Aorta (tissue), 5 donors: ENCODE measurements around the gene SETMAR. TPM values are rescaled to one million over a fixed set of nuclear protein-coding genes. Genes with fewer than 3 reads are reported as not detected.

Experiments
- ATAC-seq: fragments of 200-7000 bp; cut with Tn5 transposase; one replicate; pipeline ENCODE4 v1.9.1; 2022; ENCODE audit warnings: moderate library complexity; ENCODE audit not compliant: low FRiP score
- DNase-seq, 2 donors: peaks; one replicate each; pipeline ENCODE4 v3.0.0-alpha.2; 2020
- H3K27ac ChIP-seq, 2 donors: one replicate each; pipeline ENCODE4 v1.5.1; 2013; ENCODE audit warnings: low read length in 2 of 2, mild to moderate bottlenecking in 2 of 2, moderate library complexity in 2 of 2, control low read depth in 1 of 2, inconsistent platforms in 1 of 2, low read depth in 1 of 2
- H3K27me3 ChIP-seq, 2 donors: one replicate each; pipeline ENCODE4 v1.6.1; 2013; ENCODE audit warnings: control low read depth in 1 of 2, low read length in 1 of 2, mild to moderate bottlenecking in 1 of 2, moderate library complexity in 1 of 2; ENCODE audit not compliant: insufficient read depth in 2 of 2, control insufficient read depth in 1 of 2
- H3K36me3 ChIP-seq, 2 donors: one replicate each; pipeline ENCODE4 v1.6.1; 2013; ENCODE audit warnings: control low read depth in 1 of 2, low read length in 1 of 2, mild to moderate bottlenecking in 1 of 2; ENCODE audit not compliant: insufficient read depth in 2 of 2, control insufficient read depth in 1 of 2
- H3K4me1 ChIP-seq, 2 donors: one replicate each; pipeline ENCODE4 v1.6.1; 2013; ENCODE audit warnings: low read length in 2 of 2, control low read depth in 1 of 2, mild to moderate bottlenecking in 1 of 2, moderate library complexity in 1 of 2; ENCODE audit not compliant: insufficient read depth in 2 of 2, control insufficient read depth in 1 of 2
- H3K4me3 ChIP-seq, 2 donors: one replicate each; pipeline ENCODE4 v1.5.1; 2013; ENCODE audit warnings: low read length in 2 of 2, control low read depth in 1 of 2, mild to moderate bottlenecking in 1 of 2
- H3K9me3 ChIP-seq: one replicate; pipeline ENCODE4 v1.6.1; 2013; ENCODE audit warnings: mild to moderate bottlenecking, low read length; ENCODE audit not compliant: control insufficient read depth
- WGBS, 2 donors: extraction: QIAGEN DNeasy Blood & Tissue Kit; methylation state at CpG; one replicate each; pipeline ENCODE4 v1.1.7; 2013; 5-methylcytosine and 5-hydroxymethylcytosine counted together
- intact Hi-C, 2 donors: fragments of 100-400 bp; cut with DNase I; formaldehyde crosslinking; loops; one replicate each; pipeline versions ENCODE4 v1.14.2 to v1.15.0; 2022
- long read RNA-seq, 2 donors: library from polyadenylated mRNA; unstranded; transcript quantifications; one replicate each; pipeline ENCODE4 v2.0.0, GENCODE V29; 2020 to 2021
- polyA plus RNA-seq, 2 donors: library from polyadenylated mRNA; stranded (reverse); fragments of 200-250 nt; gene quantifications; one replicate each; pipeline ENCODE4 v1.2.3, GENCODE V29; 2013
- total RNA-seq, 2 donors: library from RNA; stranded (reverse); fragmentation: NEBNext Ultra II Directional; extraction: Animal tissue kit (Norgen Biotek cat#: 25700); gene quantifications; one replicate each; pipeline ENCODE4 v1.2.1, GENCODE V29; 2021
- donor health status: healthy with polysubstance abuse.
- donor health status: Bipolar disorder and iron deficiency.
- donor health status: DM: no; HTN: no; CAD: no.
- donor health status: DM: no; HTN: no; CAD: no.
- donor health status: DM: yes; HTN: yes; CAD: no.

SETMAR gene
- total RNA-seq: 10 to 100 TPM; 23.4 to 26.1 TPM
- polyA plus RNA-seq: 10 to 100 TPM; 15.7 to 30.2 TPM
- long read RNA-seq, donor 1, transcript SETMAR-204 (3 exons, 1,359 nt): minor isoform, 6 of 26 reads
- long read RNA-seq, donor 1, transcript SETMAR-201 (3 exons, 2,443 nt): major isoform, 7 of 26 reads
- long read RNA-seq, donor 1, partial matches to known transcripts: 1 of 26 reads
- long read RNA-seq, donor 1, other reads (novel, unspliced or antisense): 12 of 26 reads
- long read RNA-seq, donor 2, partial matches to known transcripts: 1 of 20 reads
- long read RNA-seq, donor 2, other reads (novel, unspliced or antisense): 14 of 20 reads

GRCh38 chr3:4303187-4304123 lies at the start of gene SETMAR:
Gene SETMAR (plus strand): TSS chr3:4303369. CDS start chr3:4303371, 2 bp downstream.
- Histone ChIP-seq H3K4me1 (peaks cover 3 to 4% of the 10 kb centered on the region in 2 donors), H3K36me3 (no peaks in the 10 kb centered on the region), H3K4me3 (peak within 1 kb of the TSS; percentile 46 to 83), H3K27ac (peak within 1 kb of the TSS; percentile 77 to 83), H3K9me3 (no peaks in the 10 kb centered on the region), H3K27me3 (no peaks in the 10 kb centered on the region)
- ATAC-seq: peak; percentile 94
- 0 to 1% methylated on average over 55 to 62 of the region's 62 CpGs for WGBS, 2 donors
- intact Hi-C loops: no loop called here
- DNase-seq: peak; percentile 94 to 95

GRCh38 chr3:4261406-4261805 lies 41.8 kb upstream of the SETMAR start:
- no peaks in the 10 kb centered on the region for H3K9me3 ChIP-seq
- no peaks in the 10 kb centered on the region for H3K4me1 ChIP-seq
- no peak overlapping the region for H3K27ac ChIP-seq
- intact Hi-C loops: no loop called here
- DNase-seq (no peak), ATAC-seq (no peak)
- 80 to 83% methylated on average over 6 of the region's 6 CpGs for WGBS, 2 donors
- no peak overlapping the region for H3K4me3 ChIP-seq
- H3K36me3 ChIP-seq: no peaks in the 10 kb centered on the region
- H3K27me3 ChIP-seq: no peaks in the 10 kb centered on the region

- 48 to 55% methylated on average over 6 of the region's 6 CpGs for WGBS, 2 donors
- Histone ChIP-seq H3K27me3 (no peaks in the 10 kb centered on the region), H3K4me3 (no peak overlapping the region), H3K4me1 (no peaks in the 10 kb centered on the region), H3K9me3 (no peaks in the 10 kb centered on the region), H3K36me3 (no peaks in the 10 kb centered on the region), H3K27ac (no peak overlapping the region)
- intact Hi-C loops: no loop called here
- ATAC-seq (no peak), DNase-seq (no peak)
These were observed 39.1 kb upstream of the SETMAR start for GRCh38 chr3:4264040-4264439.

GRCh38 chr3:4270720-4271119 lies 32.4 kb upstream of the SETMAR start:
- no peaks in the 10 kb centered on the region for H3K27me3 ChIP-seq
- DNase-seq (no peak), ATAC-seq (no peak)
- H3K9me3 ChIP-seq: no peaks in the 10 kb centered on the region
- no peak overlapping the region for H3K4me3 ChIP-seq
- H3K36me3 ChIP-seq: no peaks in the 10 kb centered on the region
- 41 to 47% methylated on average over 3 of the region's 3 CpGs for WGBS, 2 donors
- H3K27ac ChIP-seq: no peak overlapping the region
- intact Hi-C loops: loop anchor here in 1 of 2 donors (5.0 kb wide), 1 partner anchor 1068 kb away; no protein-coding TSS in a partner anchor
- no peaks in the 10 kb centered on the region for H3K4me1 ChIP-seq

GRCh38 chr3:4271834-4272233 lies 31.3 kb upstream of the SETMAR start:
- WGBS, 2 donors: 1 to 3% methylated on average over 4 of the region's 4 CpGs
- ATAC-seq: peak; percentile 70
- H3K4me3 ChIP-seq: no peak overlapping the region
- no peaks in the 10 kb centered on the region for H3K27me3 ChIP-seq
- H3K36me3 ChIP-seq: no peaks in the 10 kb centered on the region
- H3K4me1 ChIP-seq: no peaks in the 10 kb centered on the region
- no peak for DNase-seq
- intact Hi-C loops: loop anchor here in 1 of 2 donors (5.0 kb wide), 1 partner anchor 1070 kb away; no protein-coding TSS in a partner anchor
- H3K27ac ChIP-seq: no peak overlapping the region
- no peaks in the 10 kb centered on the region for H3K9me3 ChIP-seq

- Histone ChIP-seq H3K36me3 (no peaks in the 10 kb centered on the region), H3K27ac (no peak overlapping the region), H3K9me3 (peaks cover 2% of the 10 kb centered on the region), H3K4me3 (no peak overlapping the region), H3K4me1 (no peaks in the 10 kb centered on the region), H3K27me3 (no peaks in the 10 kb centered on the region)
- ATAC-seq (no peak), DNase-seq (no peak)
- intact Hi-C loops: no loop called here
- WGBS, 2 donors: 91 to 94% methylated on average over 2 of the region's 2 CpGs
These were observed 23.6 kb upstream of the SETMAR start for GRCh38 chr3:4279516-4280105.

- intact Hi-C loops: no loop called here
- WGBS, 2 donors: 48 to 49% methylated on average over 2 of the region's 2 CpGs
- Histone ChIP-seq H3K4me1 (no peaks in the 10 kb centered on the region), H3K4me3 (no peak overlapping the region), H3K36me3 (no peaks in the 10 kb centered on the region), H3K27me3 (no peaks in the 10 kb centered on the region), H3K27ac (no peak overlapping the region), H3K9me3 (peaks cover 2% of the 10 kb centered on the region)
- no peak for ATAC-seq
- no peak for DNase-seq
These were observed 21.2 kb upstream of the SETMAR start for GRCh38 chr3:4281991-4282390.

- no peaks in the 10 kb centered on the region for H3K4me1 ChIP-seq
- H3K27me3 ChIP-seq: no peaks in the 10 kb centered on the region
- H3K9me3 ChIP-seq: peaks cover 2% of the 10 kb centered on the region
- intact Hi-C loops: no loop called here
- H3K4me3 ChIP-seq: no peak overlapping the region
- H3K27ac ChIP-seq: no peak overlapping the region
- ATAC-seq (no peak), DNase-seq (no peak)
- no peaks in the 10 kb centered on the region for H3K36me3 ChIP-seq
- WGBS, 2 donors: 60 to 71% methylated on average over 4 of the region's 4 CpGs
These were observed 18.3 kb upstream of the SETMAR start for GRCh38 chr3:4284865-4285264.
